Stomach (tissue), 4 donors: Measurements from ENCODE around the gene CDH16.

ENCODE experiments used
- POLR2A ChIP-seq, 4 donors: fragments of 450-650 bp; IDR thresholded peaks; one replicate each; pipeline ENCODE4 v1.6.1; 2016; ENCODE audit warnings: antibody characterized with exemption in 4 of 4, control low read depth in 2 of 4, mild to moderate bottlenecking in 1 of 4, moderate library complexity in 1 of 4
- POLR2AphosphoS5 ChIP-seq, 3 donors: sonication (generic); formaldehyde crosslinking; IDR thresholded peaks; one replicate each; pipeline ENCODE4 v1.6.1; 2016; ENCODE audit warnings: antibody characterized with exemption in 3 of 3
- TF ChIP-seq, protein P1 (sequence below), 7 experiments: fragments of 450-650 bp in 4 of 7; fragments of 200-600 bp in 3 of 7; sonication (generic) in 3 of 7; IDR thresholded peaks; one replicate each; pipeline ENCODE4 v1.5.1; 2016 to 2019; ENCODE audit warnings: antibody characterized with exemption in 7 of 7, control low read depth in 2 of 7, mild to moderate bottlenecking in 1 of 7

DNA sequence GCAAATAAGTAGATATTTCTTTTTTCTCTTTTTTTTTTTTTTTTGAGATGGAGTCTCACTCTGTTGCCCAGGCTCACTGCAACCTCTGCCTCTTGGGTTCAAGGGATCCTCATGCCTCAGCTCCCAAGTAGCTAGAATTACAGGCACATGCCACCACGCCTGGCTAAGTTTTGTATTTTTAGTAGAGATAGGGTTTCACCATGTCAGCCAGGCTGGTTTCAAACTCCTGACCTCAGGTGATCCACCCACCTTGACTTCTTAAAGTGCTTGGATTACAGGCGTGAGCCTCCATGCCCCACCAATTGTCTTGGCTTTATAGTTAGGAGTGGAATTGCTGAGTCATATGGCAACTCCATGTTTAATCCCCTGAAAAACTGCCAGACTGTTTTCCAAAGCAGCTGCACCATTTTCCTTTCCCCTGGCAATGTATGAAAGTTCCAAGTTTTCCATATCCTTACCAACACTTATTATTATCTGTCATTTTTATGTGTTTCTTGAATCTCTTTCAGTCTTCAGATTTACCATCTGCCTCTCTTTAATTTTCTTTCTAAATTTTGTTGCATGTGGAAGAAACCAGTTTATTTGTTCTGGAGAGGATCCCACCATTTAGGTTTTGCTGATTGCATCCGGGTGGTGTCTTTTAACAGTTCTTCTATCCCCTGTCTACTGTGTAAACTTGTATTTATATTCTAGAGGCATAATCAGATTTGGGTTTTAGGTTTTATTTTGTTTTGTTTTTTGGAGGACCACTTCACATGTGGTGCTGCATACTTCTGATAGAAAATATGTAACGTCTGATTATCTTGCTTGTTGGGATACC, 32.5 kb upstream of the CDH16 start:
- TF ChIP-seq POLR2A (IDR thresholded peaks at IDR 0.05), result no peak
- TF ChIP-seq, protein P1, sequence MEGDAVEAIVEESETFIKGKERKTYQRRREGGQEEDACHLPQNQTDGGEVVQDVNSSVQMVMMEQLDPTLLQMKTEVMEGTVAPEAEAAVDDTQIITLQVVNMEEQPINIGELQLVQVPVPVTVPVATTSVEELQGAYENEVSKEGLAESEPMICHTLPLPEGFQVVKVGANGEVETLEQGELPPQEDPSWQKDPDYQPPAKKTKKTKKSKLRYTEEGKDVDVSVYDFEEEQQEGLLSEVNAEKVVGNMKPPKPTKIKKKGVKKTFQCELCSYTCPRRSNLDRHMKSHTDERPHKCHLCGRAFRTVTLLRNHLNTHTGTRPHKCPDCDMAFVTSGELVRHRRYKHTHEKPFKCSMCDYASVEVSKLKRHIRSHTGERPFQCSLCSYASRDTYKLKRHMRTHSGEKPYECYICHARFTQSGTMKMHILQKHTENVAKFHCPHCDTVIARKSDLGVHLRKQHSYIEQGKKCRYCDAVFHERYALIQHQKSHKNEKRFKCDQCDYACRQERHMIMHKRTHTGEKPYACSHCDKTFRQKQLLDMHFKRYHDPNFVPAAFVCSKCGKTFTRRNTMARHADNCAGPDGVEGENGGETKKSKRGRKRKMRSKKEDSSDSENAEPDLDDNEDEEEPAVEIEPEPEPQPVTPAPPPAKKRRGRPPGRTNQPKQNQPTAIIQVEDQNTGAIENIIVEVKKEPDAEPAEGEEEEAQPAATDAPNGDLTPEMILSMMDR (IDR thresholded peaks at IDR 0.05), result no peak
- TF ChIP-seq POLR2AphosphoS5 (IDR thresholded peaks at IDR 0.05), result no peak
